HG03575 (cell line): ENCODE data around the gene ADAM22.
"Not testable (repeated sequence)": the region's sequence is repeated elsewhere in the genome, so short reads cannot be mapped to it uniquely, and the experiment has no call there.

Experiments
- ATAC-seq: cut with Tn5 transposase; IDR thresholded peaks from one replicate; pipeline ENCODE4 v1.9.1; 2021; ENCODE audit not compliant: unreplicated experiment, insufficient number of reproducible peaks, low FRiP score; ENCODE audit errors: extremely low read depth

The ADAM22 gene

DNA sequence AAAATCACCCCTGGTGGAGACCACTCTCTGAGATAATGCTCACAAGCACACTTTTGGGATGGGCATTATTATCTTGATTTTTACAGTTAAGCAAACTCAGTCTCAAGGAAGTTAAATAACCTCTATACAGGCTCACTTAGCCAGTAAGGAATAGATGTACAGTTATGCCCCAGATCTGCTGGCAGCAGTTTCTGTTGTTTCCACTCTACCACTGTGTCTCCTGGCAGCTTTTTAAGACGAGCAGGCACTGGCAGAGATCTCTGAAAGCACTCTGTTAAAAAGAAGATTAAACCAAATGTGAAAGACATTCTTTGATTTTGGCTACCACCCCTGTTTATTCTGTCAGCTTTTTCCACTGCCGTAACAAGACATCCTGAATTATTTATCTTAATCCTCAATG lies 212.6 kb downstream of the ADAM22 start:
- no peak for ATAC-seq

DNA sequence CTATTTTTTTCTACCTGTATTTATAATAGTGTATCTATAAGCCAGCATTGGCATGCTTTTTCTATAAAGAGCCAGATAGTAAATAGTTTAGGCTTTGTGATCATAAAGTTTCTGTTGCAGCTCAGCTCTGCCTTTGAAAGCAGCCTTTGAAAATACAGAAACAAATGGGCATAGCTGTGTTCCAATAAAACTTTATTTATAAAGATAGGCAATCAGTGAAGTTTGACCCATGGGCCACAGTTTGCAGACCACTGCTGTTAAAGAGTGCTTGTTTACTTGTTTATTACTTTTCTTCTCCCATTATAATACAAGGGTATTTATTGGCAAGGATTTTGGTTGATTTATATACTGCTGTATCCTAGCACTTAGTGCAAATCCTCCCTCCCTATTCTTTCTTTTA lies 213.3 kb downstream of the ADAM22 start:
- ATAC-seq = no peak

DNA sequence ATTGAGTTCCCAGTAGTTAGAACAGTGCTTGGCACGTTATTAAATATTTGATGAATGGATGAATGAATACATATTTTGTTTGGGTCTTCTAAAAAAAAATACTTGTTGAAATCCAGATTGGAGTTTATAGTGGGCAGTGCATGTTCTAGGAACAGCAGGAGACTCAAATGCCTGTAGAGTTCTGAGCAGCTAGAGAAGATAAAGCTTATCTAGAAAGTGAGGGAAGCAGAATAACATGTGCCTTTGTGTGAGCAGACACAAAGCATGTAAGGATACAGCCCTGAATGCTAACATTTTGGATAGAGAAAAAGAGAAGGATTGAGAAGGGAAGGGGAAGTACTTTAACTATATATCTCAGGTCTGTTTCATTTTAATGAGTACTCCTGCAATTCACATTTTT lies 213.9 kb downstream of the ADAM22 start:
- ATAC-seq = no peak

DNA sequence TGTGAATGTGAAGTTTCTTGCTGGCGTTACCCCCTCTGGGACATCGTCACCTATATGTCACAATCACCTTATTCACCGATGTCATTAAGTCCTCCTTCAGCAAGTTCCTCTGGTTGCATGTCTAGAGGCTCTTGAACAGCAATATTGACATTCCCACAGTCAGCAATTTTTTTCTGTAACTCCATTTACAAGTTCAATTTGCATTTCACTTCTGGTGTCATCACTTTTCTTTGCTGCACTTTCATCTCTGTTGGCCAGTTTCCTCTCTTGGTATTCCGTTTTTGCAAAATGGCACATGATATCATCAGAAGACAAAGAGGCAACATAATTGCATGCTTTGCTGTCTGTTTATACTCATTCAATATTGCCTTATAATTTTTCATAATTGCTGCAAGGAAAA lies 216.0 kb downstream of the ADAM22 start:
- no peak for ATAC-seq

DNA sequence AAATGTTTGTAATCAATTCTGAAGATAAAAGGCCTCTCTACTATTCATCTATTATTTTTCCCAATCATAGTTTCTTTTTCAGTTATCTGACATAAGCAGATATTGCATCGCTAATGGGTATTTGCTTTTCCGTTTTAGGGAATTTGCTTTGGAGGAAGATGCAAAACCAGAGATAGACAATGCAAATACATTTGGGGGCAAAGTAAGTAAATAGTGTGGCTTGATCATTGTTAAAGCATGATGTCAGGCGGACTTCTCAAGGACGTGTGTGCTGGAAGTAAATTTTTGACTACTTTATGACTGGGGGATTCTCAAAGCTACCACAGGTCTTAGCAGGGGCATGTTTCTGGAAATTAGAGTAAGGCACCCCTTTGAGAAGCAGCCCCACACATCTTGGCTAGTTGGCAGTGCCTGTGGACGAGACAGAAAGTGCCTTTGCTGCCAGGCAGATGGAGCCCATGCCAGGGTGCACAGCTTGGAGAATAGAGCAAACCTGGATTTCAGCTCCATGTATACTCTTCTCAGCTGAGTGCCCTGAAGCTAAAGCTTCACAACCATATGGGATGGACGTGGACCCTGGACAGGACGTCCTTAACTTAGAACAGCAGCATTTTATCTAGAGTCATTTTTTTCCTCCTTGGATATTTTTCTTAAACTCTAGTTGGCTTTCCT lies 217.2 kb downstream of the ADAM22 start:
- no peak for ATAC-seq

DNA sequence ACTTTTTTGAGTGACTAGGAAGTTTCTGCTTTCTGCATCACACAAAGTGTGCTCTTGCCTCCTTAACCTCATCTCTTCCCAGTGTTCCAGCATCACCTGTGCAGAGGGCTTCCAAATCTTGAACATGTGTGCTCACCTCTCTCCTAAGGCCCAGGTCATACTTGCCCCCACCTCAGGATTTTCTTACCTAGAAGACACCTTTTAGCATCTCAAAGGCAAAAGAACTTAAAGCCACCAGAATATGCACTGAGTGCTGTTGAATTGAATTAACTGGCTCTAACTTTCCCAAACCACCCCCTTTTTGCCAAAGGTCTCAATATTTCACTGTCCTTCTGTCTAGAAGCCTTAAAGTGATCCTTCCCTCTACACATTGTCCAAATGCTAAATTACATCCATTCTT lies 219.3 kb downstream of the ADAM22 start:
- ATAC-seq = no peak

DNA sequence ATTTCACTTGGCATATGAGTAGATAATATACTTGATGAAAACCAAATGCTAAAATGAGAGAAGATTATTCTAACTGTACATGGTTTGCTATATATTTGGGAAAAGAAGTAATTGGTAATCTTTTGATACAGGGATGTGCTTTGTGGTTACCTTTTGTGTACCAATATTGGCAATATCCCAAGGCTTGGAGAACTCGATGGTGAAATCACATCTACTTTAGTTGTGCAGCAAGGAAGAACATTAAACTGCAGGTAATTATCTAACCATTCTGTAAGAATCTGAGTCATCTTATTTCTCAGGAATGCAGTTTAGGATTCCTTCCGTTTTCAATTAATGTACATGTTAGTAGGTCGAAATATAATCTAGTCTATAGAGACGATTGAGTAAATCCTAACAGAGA lies 221.7 kb downstream of the ADAM22 start:
- ATAC-seq = no peak

DNA sequence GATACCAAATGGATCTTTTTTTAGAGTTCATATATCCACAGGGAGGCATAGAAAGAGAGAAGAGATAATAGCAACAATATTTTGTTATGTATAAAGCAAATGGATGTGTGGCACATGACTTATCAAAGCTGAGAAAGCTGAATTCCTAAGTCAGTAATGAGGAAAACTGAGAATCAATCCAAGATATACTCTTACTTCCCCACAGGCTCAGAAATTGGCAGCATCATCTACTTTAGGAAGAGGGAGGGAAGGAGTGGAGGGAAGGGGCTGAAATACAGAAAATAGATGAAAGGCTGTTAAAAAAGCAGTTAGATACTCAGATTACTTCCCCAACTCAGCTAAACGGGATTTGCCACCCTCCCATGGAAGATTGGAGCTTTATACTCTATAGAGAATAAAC lies 222.3 kb downstream of the ADAM22 start:
- ATAC-seq = no peak

DNA sequence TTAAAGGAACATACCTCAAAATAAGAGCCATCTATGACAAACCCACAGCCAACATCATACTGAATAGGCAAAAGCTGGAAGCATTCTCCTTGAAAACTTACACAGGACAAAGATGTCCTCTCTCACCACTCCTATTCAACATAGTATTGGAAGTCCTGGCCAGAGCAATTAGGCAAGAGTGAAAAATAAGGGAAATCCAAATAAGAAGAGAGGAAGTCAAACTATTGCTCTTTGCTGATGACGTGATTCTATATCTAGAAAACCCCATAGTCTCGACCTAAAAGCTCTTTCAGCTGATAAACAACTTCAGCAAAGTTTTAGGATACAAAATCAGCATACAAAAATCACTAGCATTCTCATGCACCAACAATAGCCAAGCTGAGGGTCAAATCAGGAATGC lies 225.7 kb downstream of the ADAM22 start:
- ATAC-seq = not testable (repeated sequence)

DNA sequence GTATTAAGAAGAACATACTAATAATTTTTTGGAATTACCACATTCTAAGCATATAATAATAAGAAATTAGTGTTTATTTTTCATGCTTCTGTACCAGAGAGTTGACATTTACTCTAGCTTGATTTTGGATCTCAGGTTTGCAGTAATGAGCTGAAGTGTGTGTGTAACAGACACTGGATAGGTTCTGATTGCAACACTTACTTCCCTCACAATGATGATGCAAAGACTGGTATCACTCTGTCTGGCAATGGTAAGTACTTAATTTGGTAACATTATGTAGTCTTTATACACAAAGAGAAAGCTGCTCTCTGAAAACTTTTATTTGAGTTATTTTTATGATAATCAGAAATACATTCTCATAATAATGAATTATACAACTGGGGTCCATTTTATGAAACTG lies 231.6 kb downstream of the ADAM22 start:
- no peak for ATAC-seq

DNA sequence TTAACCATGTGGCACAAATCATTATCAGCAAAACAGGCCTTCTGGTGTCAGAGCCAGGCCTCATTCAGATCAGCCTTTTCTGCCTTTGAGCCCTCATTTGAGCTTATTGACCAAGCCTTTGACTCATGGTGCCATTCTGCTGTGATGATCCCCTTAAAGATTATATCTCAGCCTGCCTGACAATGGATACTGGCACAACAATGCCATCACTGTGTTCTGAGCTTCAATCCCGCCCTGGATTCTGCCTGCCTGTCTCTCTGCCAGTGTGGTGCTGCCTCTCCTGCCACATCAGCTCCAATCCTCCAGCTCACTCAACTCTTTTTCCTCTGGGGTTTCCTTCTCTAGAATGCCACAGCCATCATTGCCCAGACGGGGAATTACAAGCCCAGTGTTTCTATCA lies 233.2 kb downstream of the ADAM22 start:
- no peak for ATAC-seq

DNA sequence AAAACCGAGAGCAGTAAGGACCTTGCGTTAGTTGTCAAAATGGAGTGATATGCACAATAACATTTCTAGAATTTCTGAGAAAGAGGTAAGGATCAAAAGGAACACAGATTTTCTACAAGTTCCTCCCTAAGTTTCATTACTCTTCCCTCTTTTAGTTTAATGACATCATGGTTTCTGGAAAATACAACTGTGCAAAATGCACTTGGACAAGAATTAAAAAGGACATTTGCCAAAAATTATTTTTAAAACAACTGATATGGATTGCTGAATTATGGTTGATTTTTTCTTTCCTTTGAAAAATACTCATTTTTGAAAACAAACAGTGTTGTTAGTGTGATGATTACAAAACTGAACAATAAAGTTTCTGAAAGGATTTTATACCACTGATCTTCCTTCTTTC lies 233.7 kb downstream of the ADAM22 start:
- no peak for ATAC-seq

DNA sequence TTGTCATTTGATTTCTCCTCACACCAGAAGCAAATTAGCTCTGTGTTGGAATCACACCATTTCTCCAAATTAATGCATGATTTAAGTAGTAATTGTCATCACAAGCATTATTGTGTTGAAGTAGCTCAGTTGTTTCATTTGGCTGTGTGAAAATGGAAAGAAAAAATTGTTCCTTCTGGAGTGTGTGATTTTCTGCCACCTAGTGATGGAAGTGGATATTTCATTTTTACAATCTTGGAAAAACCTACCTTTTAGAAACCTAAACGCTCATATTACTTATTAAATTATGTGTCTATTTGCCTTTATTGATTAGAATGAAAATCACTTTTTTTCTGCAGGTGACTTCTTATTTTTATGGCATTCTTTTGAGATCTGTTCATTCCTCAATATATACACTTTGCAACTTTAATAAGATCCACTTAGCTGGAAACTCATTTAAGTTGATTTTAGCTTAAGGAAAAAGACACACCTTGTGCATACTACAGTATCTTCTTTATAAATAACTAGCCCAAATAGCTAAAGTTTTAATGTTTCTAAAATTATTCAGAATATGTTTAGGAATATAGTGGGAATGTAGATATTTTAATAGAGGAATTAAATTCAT lies 235.8 kb downstream of the ADAM22 start:
- ATAC-seq = no peak

DNA sequence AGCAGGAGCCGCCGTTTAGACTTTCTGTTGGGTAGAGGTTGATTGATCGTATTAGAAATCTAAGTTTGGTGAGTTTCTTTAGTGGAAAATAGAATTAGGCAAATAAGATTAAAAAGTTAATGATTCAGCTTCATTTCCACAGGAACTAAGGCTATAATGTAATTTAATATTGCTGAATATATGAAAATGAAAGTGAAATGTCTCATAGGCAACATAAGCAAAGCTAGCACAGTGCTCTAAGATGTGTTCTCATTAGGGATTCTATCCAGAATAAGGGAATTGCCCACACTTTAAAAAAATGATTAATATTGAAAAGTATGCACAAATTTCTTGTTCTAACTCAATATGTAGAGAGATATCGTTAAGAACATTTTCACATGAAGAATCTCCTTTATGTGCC lies 238.8 kb downstream of the ADAM22 start:
- ATAC-seq = no peak

DNA sequence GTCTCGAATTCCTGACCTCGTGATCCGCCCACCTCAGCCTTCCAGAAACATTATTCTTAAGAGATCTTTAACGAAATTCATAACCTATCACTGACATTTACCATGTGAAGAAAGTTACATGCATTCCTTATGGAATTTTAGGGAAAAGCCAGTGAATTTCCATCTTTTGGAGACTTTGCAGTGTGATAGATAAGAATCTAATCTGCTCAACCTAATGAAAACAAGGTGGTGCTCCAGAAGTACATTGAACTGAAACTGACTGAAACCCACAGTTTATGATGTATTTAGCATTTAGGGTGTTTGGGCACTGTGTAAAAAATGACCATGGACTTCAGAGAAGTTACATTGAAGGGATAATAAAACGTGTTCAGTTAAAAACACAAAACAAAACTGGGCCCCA lies 242.1 kb downstream of the ADAM22 start:
- ATAC-seq = no peak

DNA sequence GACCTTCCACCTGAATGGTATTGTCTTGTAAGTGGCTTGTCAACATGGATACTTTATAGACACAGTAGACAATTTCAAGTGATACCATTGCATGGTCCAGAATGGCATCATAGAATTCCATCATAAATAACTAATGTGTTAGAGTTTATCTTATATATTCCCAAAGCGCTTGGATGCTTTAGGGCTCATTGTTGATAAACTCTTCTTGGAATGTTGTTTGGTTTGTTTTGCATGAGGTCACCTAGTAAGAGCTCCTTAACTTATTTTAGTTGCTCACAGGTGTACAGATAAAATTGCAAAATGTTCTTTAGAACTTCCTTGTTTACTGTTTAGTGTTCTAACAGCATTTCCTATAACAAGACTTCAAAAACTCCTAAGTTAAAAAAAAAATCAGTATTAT lies 249.0 kb downstream of the ADAM22 start:
- ATAC-seq = no peak

DNA sequence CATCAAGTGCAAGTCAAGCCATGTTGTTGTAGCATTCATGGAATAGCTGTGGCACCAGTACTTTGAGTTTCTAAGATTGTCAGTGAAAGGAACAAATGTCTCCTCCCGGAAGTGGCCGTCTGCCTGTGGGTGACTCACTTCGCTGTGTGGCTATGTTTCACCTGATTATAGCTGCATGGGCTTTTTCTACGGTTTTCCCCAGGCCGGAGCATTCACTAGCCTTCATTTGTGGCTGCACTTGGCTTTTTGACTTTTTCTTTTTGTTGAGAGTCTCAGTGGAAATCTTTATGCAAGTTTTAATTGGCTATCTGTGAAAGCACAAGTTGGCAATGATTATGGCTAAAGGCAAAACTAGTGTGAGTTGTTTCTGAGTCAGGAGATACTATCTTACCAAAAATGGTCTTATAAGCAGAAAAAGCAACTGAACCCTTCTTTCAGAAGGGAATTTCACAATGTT lies 250.8 kb downstream of the ADAM22 start:
- no peak for ATAC-seq

DNA sequence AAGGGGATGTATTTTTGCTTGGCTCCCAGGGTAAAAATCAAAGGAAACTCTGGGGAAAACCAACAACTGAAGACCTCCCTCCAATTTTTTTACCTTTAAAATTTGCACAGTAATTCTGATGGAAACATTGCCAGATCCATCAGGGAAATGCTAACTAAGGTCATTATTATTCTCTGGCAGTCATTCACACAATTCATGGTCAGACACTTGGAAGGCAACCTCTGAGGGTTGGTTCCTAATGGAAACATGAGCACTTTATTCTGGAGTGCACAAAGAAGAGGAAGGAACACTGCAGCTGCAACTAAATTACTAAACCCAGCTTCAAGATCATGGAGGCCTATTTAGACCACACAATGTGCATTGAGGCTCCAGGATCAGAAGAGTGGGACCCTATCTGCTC lies 251.6 kb downstream of the ADAM22 start:
- no peak for ATAC-seq

DNA sequence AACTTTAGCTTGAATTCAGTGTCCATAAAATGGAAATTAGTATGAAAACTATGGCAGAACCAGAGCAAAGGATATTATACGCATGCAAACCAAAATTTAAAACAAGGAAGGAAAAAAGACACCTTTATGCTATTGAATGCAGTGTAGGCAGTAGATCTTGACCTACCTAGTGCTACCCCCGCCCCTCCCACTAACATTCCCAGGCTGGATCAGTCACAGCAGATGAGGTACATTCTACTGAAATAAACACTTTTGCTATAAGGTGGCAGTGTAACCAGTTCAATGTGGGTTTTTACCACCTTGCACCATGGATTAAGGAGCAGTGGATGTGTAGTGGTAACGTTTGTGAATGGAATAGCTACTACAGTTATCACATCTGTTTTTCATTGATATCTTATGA lies 257.9 kb downstream of the ADAM22 start:
- no peak for ATAC-seq

DNA sequence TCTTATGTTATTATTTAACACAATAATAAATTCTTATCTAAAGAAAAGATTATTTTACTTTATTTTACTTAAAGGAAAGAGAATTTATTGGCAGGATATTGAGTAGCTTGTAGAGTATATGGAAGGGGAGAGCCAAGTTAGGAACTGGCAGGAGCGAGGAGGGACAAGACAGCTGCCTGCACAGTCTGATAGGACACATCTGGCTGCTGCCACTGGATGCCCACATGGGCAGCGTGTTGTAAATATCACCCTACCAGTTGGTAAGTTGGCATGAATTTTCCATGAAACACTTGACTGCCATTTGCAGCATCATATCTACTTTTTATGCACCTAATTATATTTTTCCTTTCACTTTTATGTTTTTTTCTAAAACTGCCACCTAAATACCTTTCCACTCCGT lies 266.2 kb downstream of the ADAM22 start:
- no peak for ATAC-seq

DNA sequence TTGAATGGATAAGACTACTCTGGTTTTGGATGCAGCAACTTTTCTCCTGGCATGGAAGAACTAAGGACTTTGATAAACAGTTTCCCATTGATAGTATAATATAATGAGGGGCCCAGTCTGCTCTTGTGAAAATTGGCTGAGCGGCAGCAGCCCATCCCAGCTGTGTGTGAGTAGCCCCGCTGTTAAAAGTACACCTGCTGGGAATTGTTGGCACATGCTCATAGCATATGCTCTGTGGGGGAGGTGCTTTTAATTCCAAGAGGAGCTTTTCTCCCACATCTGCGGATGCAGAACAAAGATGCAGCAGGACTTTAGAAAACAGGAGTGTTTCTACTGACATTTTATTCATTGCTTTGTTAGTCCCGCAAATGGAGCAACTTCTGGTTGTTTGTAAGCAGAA lies 266.7 kb downstream of the ADAM22 start:
- ATAC-seq = no peak
